Activated T-cell treated with anti-CD3 and anti-CD28 coated beads, Interleukin-2, amount 50 U/mL, for 4 hours (primary cell): Measurements from ENCODE around the gene GATB. TPM values are rescaled to one million over a fixed set of nuclear protein-coding genes. Genes with fewer than 3 reads are reported as not detected.

Experiments
- ATAC-seq, 2 donors: fragments of 200-7000 bp; cut with Tn5 transposase; one replicate each; pipeline ENCODE4 v1.10.0; 2021
- DNase-seq: peaks from one replicate; pipeline ENCODE4 v3.0.0-alpha.2; 2020
- H3K27me3 Mint-ChIP-seq: one replicate; pipeline ENCODE4 v1.8.0; 2021; ENCODE audit warnings: low read depth, mixed read lengths
- H3K36me3 Mint-ChIP-seq: one replicate; pipeline ENCODE4 v1.8.0; 2022; ENCODE audit warnings: mixed read lengths; ENCODE audit not compliant: insufficient read depth
- H3K4me1 Mint-ChIP-seq: one replicate; pipeline ENCODE4 v1.8.0; 2021; ENCODE audit warnings: low read depth, mixed read lengths
- H3K4me3 Mint-ChIP-seq: one replicate; pipeline ENCODE4 v1.8.0; 2021; ENCODE audit warnings: mild to moderate bottlenecking, moderate library complexity, mixed read lengths
- H3K9me3 Mint-ChIP-seq: one replicate; pipeline ENCODE4 v1.8.0; 2021; ENCODE audit warnings: mixed read lengths
- total RNA-seq, 3 donors: library from RNA; stranded (reverse); gene quantifications; one replicate each; pipeline ENCODE4 v1.2.1, GENCODE V29; 2021

The GATB gene
- total RNA-seq, 3 donors from 2014 or later = 18.9 to 23.9 (median 23.2) TPM

DNA sequence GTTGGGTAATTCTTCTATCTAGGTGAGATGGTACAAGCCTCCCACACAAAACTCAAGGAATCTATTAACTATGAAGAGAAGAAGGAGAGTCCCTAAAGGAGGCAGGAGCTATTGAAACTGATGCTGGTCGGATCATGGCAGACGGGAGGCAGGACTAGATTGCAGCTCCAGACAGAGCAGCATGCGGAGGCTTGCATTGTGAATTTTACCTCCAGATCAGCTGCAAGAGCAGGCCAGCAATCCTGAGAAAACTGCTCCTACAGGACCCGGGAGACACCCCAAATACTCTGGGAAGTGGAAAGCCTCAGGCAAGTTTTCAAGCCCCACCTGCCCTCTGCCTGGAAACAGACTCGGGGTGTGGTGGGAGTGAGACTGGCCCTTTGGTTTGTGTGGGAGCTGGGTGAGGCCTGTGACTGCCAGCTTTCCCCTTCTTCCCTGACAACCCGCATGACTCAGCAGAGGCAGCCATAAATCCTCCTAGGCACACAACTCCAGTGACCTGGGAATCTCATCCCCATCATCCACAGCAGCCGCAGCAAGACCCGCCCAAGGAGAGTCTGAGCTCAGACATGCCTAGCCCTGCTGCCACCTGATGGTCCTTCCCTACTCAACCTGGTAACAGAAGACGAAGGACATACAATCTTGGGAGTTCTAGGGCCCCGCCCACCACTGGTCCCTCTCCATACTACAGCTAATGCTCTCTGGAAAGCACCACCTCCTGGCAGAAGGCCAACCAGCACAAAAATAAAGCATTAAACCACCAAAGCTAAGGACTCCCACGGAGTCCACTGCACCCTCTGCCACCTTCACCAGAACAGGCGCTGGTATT is 30.9 kb downstream of the GATB start:
- ATAC-seq (no peak), DNase-seq (no peak)
- Mint-ChIP-seq H3K9me3 (no peaks in the 10 kb centered on the region), H3K27me3 (no peaks in the 10 kb centered on the region), H3K4me1 (no peaks in the 10 kb centered on the region), H3K36me3 (peaks cover 25% of the 10 kb centered on the region), H3K4me3 (no peak overlapping the region)

- ATAC-seq (no peak), DNase-seq (no peak)
- no peaks in the 10 kb centered on the region for H3K27me3 Mint-ChIP-seq
- H3K36me3 Mint-ChIP-seq = peaks cover 22% of the 10 kb centered on the region
- H3K9me3 Mint-ChIP-seq = no peaks in the 10 kb centered on the region
- H3K4me1 Mint-ChIP-seq = no peaks in the 10 kb centered on the region
- H3K4me3 Mint-ChIP-seq = no peak overlapping the region
Measured at GRCh38 chr4:151728679-151729078, 32.1 kb downstream of the GATB start.

- no peak for DNase-seq
Measured at GRCh38 chr4:151728006-151728405, 32.8 kb downstream of the GATB start.

DNA sequence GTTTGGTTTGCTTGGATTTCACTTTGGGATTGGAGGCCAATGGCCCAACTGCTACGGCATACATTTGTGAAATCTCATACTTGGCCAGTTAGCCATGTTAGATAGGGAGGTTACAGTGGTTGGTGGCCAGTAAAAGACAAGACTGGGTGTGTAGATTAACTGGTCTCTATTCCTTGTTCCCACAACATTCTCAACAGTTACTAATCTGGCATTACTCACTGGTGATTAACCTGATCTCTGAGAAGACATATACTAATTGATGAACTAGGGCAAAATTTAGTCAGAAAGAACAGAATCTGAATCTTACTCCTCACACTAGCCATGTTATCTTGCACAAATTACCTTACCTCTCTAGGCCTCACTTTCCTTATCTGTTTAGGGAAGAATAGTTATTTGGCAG is 33.4 kb downstream of the GATB start:
- Mint-ChIP-seq H3K27me3 (no peaks in the 10 kb centered on the region), H3K9me3 (no peaks in the 10 kb centered on the region), H3K4me3 (no peak overlapping the region), H3K36me3 (peaks cover 23% of the 10 kb centered on the region), H3K4me1 (no peaks in the 10 kb centered on the region)
- no peak for ATAC-seq
- DNase-seq = no peak

More at GRCh38 chr4:151728006-151728405, 32.8 kb downstream of the GATB start:
- Mint-ChIP-seq H3K4me1 (no peaks in the 10 kb centered on the region), H3K27me3 (no peaks in the 10 kb centered on the region), H3K9me3 (no peaks in the 10 kb centered on the region), H3K36me3 (peaks cover 20% of the 10 kb centered on the region), H3K4me3 (no peak overlapping the region)
- no peak for ATAC-seq

DNA sequence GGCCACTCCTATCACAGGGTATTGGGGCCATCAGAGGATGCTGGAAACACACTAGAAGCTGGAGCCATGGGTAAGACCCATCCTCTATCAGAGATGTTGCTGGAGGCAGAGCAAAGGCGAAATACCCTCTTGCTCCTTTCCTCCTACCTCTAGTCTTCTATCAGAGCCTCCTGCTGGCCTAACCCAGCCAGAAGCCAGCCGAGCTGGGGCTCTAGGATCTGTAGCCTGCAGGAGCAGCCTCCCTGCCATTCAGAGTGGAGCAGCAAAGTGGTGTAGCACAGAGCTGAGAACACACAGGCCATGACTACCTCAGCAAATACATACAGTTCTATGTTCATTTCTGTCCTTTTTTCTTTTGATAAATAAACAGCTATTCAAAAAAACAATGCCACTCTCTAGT is 35.7 kb downstream of the GATB start:
- Mint-ChIP-seq H3K36me3 (peaks cover 20% of the 10 kb centered on the region), H3K27me3 (no peaks in the 10 kb centered on the region), H3K4me1 (no peaks in the 10 kb centered on the region), H3K4me3 (no peak overlapping the region), H3K9me3 (no peaks in the 10 kb centered on the region)
- DNase-seq = no peak
- no peak for ATAC-seq

DNA sequence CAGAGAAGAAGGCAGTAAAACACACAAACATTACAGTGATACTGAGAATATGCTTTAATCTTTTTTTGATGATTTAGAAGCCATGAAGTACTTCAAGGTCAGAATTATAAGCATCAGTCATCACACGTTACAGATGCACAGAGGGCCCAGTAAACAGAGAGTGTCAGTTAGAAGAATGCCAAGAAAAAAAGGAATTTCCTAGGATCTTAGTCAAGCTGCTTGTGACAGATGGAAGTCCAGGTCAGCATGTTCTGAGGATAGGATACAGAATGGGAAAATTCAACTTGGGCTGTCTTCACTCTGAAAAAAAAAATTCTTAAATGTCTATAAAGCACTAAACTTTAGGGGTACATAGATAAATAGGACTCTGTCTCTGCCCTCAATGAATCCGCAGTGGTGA is 38.9 kb downstream of the GATB start:
- ATAC-seq (no peak), DNase-seq (no peak)
- no peak overlapping the region for H3K4me3 Mint-ChIP-seq
- H3K4me1 Mint-ChIP-seq = no peaks in the 10 kb centered on the region
- H3K36me3 Mint-ChIP-seq = peaks cover 19% of the 10 kb centered on the region
- no peaks in the 10 kb centered on the region for H3K9me3 Mint-ChIP-seq
- H3K27me3 Mint-ChIP-seq = no peaks in the 10 kb centered on the region

GRCh38 chr4:151721466-151721865 is 39.3 kb downstream of the GATB start:
- Mint-ChIP-seq H3K36me3 (peaks cover 21% of the 10 kb centered on the region), H3K27me3 (no peaks in the 10 kb centered on the region)
- no peak for ATAC-seq

GRCh38 chr4:151719956-151720334 is 40.9 kb downstream of the GATB start:
- DNase-seq (no peak), ATAC-seq (no peak)
- Mint-ChIP-seq H3K9me3 (no peaks in the 10 kb centered on the region), H3K27me3 (no peaks in the 10 kb centered on the region), H3K36me3 (peaks cover 23% of the 10 kb centered on the region), H3K4me1 (no peaks in the 10 kb centered on the region), H3K4me3 (no peak overlapping the region)

More at GRCh38 chr4:151721466-151721865, 39.3 kb downstream of the GATB start:
- Mint-ChIP-seq H3K9me3 (no peaks in the 10 kb centered on the region), H3K4me3 (no peak overlapping the region), H3K4me1 (no peaks in the 10 kb centered on the region)
- no peak for DNase-seq

DNA sequence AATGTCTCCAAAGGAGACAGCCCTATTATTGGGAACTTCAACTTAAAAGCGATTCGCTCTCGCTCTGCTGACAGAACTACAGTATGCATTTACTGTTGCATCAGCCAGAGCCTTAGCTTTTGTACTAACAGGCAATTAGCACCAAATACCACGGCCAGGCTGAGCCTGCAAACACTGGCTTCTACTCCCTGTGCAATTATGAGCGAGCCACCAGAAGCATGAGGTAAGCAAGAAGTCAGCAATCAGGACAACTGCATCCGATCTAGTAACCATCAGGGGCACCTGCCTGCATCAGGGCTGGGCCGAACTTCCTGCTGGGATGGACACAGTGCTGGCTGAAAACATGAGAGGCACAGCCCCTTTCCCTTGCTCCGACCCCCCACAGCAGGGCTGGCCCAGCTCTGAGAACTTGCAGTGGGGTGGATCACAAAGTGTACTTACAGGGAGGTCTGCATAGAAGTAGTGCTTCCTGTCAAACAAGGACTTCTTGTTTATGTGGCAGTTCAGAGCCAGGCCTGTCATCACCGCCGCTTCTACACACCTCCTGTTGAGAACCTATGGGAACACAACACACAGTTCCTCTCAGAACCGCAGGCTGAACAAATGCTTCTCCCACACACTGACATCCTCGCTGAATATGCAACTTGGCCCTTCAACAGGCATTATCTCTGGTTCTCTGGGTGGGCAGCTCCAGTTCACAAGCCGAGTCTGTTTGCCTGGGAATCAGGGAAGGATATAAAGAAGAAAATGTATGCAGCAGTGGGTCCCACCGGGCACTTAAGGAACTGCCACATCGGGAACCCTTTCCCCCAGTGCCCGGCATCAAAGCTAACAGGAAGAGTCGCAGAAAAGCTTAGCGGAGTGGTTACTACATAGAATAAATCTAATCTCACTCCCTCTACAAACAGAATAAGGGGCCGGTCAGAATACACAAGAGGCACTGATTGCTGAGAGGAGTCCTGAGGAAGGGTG is 41.5 kb downstream of the GATB start:
- Mint-ChIP-seq H3K36me3 (peaks cover 20% of the 10 kb centered on the region), H3K4me1 (no peaks in the 10 kb centered on the region), H3K9me3 (no peaks in the 10 kb centered on the region), H3K27me3 (no peaks in the 10 kb centered on the region), H3K4me3 (no peak overlapping the region)
- ATAC-seq = no peak
- DNase-seq = no peak

DNA sequence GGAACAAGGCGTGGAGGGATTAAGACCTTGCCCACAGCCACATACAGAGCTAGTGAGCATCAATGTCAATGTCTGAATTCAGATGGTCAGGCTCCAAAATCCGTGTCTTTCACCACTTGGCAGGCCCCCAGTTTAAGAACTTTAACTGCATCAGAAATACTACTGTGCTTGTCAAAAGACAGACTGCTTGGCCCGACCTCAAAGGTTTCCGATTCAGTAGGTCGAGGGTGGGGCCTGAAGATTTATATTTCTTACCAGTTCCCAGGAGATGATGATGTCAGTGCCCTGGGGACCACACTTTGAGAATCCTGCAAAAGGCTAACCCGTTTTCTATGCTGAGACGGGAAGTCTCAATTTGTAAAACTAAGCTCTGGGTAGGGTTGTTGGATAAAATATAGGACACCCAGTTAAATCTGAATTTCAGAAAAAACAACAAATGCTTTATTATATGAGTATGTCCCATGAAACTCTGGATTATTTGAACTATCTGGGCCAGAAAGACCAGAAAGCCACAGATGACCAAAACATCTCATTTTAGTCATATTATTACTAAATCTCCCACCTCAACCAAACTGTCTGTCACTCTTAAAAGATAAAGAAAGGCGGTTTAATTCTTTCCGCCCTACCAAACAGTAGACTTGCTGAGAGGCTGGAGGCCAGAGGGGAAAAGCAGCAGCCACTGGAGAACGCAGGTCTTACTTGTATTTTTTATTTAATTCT is 42.7 kb downstream of the GATB start:
- Mint-ChIP-seq H3K9me3 (no peaks in the 10 kb centered on the region), H3K36me3 (peaks cover 20% of the 10 kb centered on the region), H3K4me1 (no peaks in the 10 kb centered on the region), H3K4me3 (no peak overlapping the region), H3K27me3 (no peaks in the 10 kb centered on the region)
- ATAC-seq (no peak), DNase-seq (no peak)

DNA sequence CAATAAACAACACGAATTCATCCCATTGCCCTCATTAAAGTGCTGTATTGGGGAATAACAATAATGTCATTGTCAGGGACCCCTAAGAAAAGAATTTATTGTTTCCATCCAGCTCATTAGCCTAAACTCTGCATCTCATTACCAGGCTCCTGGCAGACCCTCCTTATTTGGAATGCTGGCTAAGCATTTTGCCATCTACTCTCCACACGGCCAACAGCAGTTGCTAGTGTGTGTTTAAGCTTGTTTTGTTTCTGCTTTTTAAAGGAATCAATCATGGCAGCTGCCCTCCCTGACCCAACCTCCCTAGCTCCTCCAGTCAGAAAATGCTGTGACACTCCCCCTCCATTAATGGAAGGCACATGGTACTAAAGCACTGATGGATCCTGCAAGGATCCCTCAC is 43.5 kb downstream of the GATB start:
- Mint-ChIP-seq H3K27me3 (no peaks in the 10 kb centered on the region), H3K4me1 (no peaks in the 10 kb centered on the region), H3K4me3 (no peak overlapping the region), H3K36me3 (peaks cover 17% of the 10 kb centered on the region), H3K9me3 (no peaks in the 10 kb centered on the region)
- no peak for DNase-seq
- ATAC-seq = no peak

GRCh38 chr4:151716324-151716723 is 44.5 kb downstream of the GATB start:
- H3K36me3 Mint-ChIP-seq = peaks cover 14% of the 10 kb centered on the region
- H3K27me3 Mint-ChIP-seq = no peaks in the 10 kb centered on the region
- DNase-seq = no peak
- H3K4me1 Mint-ChIP-seq = no peaks in the 10 kb centered on the region
- no peak for ATAC-seq
- no peak overlapping the region for H3K4me3 Mint-ChIP-seq
- no peaks in the 10 kb centered on the region for H3K9me3 Mint-ChIP-seq

DNA sequence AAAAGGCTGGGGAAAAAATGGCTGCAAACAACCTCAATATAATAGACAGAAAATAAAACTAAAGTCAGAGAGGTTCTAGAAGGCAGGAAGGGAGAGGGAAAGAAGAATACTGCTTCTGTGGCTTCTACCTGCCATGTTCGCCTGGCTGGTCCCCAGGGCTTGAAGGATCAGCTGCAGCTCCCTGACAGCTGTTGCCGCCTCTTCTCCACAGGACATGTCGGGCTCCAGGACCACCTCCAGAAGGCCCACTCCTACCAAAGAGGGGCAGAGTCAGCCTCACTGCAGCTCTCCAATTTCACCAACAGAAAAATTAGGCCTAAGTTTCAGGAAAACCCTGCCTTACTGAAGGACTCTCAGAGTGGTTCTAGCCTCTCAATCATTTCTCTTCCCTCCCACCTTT is 44.9 kb downstream of the GATB start:
- no peaks in the 10 kb centered on the region for H3K9me3 Mint-ChIP-seq
- H3K36me3 Mint-ChIP-seq = peaks cover 16% of the 10 kb centered on the region
- no peak for DNase-seq
- no peak overlapping the region for H3K4me3 Mint-ChIP-seq
- no peaks in the 10 kb centered on the region for H3K27me3 Mint-ChIP-seq
- no peak for ATAC-seq
- no peaks in the 10 kb centered on the region for H3K4me1 Mint-ChIP-seq

- Mint-ChIP-seq H3K36me3 (peaks cover 24% of the 10 kb centered on the region), H3K4me3 (no peak overlapping the region), H3K9me3 (no peaks in the 10 kb centered on the region), H3K4me1 (no peaks in the 10 kb centered on the region), H3K27me3 (no peaks in the 10 kb centered on the region)
- ATAC-seq = no peak
- no peak for DNase-seq
Measured at GRCh38 chr4:151712777-151713176, 48.0 kb downstream of the GATB start.
